ENCODE results near the gene FAM174C.

The FAM174C gene

DNA sequence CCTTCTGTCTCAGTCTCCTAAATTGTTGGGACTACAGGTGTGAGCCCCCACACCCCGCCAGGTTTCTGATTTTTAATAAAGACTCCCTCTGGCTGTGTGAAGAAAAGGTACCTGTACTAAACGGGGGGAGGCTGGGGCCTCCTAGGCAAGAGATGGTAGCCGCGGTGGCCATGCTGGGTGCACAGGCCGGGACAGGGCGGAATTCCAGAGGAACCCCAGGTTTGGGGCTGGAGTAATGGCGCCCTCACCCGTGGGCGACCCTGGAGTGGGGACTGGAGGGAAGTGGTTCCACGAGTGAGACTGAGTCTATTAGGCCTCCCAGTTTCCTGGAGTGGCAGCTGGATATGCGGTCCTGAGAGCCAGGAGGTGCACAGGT is 35.9 kb upstream of the FAM174C start:
- H3K9me3 ChIP-seq (ENCODE audit: insufficient read depth, low read length): no peaks in the 10 kb centered on the region
- H3K79me2 ChIP-seq (ENCODE audit: insufficient read depth, low read length): peaks cover 11% of the 10 kb centered on the region; the same call in 1 of the 2 replicates
- H3K4me2 ChIP-seq (ENCODE audit: low read depth, low read length, poor library complexity, severe bottlenecking): no peak overlapping the region
- H3F3A ChIP-seq (ENCODE audit: insufficient read depth): peaks cover 32% of the 10 kb centered on the region
- no peaks in the 10 kb centered on the region for H3K27me3 ChIP-seq (ENCODE audit: low read length)
- H4K20me1 ChIP-seq (ENCODE audit: low read depth, low read length): no peaks in the 10 kb centered on the region
- H3K4me3 ChIP-seq (ENCODE audit: insufficient read depth, low read length, poor library complexity, severe bottlenecking): no peak overlapping the region
- H3K36me3 ChIP-seq (ENCODE audit: low read length): no peaks in the 10 kb centered on the region
- no peaks in the 10 kb centered on the region for H3K9me2 ChIP-seq (replicated peaks; ENCODE audit: insufficient read depth, low read length)
- H2AFZ ChIP-seq (ENCODE audit: low read depth, low read length, severe bottlenecking): no peak overlapping the region
- H3K9ac ChIP-seq (ENCODE audit: low read length): peak overlapping the region; percentile 14; the same call in 1 of the 2 replicates
- no peak overlapping the region for H3K27ac ChIP-seq (ENCODE audit: low read depth, low read length)
- no peak for TF ChIP-seq EZH2phosphoT487 (conservative IDR thresholded peaks at IDR 0.05; ENCODE audit: low read length)
- TF ChIP-seq, protein P1, sequence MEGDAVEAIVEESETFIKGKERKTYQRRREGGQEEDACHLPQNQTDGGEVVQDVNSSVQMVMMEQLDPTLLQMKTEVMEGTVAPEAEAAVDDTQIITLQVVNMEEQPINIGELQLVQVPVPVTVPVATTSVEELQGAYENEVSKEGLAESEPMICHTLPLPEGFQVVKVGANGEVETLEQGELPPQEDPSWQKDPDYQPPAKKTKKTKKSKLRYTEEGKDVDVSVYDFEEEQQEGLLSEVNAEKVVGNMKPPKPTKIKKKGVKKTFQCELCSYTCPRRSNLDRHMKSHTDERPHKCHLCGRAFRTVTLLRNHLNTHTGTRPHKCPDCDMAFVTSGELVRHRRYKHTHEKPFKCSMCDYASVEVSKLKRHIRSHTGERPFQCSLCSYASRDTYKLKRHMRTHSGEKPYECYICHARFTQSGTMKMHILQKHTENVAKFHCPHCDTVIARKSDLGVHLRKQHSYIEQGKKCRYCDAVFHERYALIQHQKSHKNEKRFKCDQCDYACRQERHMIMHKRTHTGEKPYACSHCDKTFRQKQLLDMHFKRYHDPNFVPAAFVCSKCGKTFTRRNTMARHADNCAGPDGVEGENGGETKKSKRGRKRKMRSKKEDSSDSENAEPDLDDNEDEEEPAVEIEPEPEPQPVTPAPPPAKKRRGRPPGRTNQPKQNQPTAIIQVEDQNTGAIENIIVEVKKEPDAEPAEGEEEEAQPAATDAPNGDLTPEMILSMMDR (IDR thresholded peaks at IDR 0.05; ENCODE audit: insufficient read depth, low read length, poor library complexity, severe bottlenecking): no peak

DNA sequence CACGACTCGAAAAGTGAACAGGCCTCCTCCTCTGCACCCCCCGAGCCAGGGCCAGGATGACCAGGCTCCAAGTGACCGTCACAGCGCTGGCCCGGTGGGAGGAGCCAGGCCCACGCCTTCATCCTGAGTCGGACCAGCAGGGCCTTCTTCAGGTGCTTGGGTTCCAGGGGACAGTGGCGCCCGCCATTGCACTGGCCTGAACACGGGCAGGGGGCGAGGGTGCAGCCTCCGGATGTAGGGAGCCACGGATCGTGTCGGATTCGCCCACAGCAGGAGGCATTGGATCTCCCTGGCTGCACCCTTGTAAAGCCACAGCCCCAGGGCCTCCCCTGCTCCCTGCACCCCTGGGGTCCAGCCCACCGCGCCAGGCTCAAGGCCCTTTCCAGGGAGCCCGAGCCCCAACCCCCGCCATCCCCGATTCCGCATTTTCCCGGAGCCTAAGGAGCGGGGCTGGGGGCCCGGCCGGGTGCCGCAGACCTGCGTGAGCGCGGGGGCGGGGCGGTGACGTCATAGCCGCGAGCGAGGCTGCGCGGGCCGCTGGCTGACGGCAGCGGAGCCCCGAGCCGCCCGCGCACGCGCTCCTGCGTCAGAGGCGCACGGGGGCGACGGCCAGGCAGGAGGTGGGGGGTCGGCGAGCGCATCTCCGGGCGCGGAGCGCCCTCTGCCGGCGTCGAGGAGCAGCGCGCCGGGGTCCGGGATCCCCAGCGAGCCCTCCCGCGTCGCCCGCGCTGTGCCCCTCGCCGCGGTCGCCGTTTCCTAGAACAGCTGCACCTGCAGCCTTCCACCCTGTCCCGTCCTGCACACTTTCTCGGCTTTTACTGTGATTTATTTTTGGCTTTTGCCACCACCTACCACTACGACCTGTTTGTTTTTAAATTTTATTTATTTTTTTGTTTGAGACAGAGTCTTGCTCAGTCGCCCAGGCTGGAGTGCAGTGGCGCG is 35.3 kb upstream of the FAM174C start:
- no peak overlapping the region for H3K27ac ChIP-seq (ENCODE audit: low read depth, low read length)
- no peak overlapping the region for H2AFZ ChIP-seq (ENCODE audit: low read depth, low read length, severe bottlenecking)

GRCh38 chr19:1240925-1241324 is 34.4 kb upstream of the FAM174C start:
- peak overlapping the region; percentile 59 for H3K4me2 ChIP-seq (ENCODE audit: low read depth, low read length, poor library complexity, severe bottlenecking)
- no peaks in the 10 kb centered on the region for H4K20me1 ChIP-seq (ENCODE audit: low read depth, low read length)
- H3K36me3 ChIP-seq (ENCODE audit: low read length): no peaks in the 10 kb centered on the region
- H3K4me3 ChIP-seq (ENCODE audit: insufficient read depth, low read length, poor library complexity, severe bottlenecking): peak overlapping the region; percentile 25
- peaks cover 11% of the 10 kb centered on the region; the same call in 1 of the 2 replicates for H3K79me2 ChIP-seq (ENCODE audit: insufficient read depth, low read length)
- H3K27ac ChIP-seq (ENCODE audit: low read depth, low read length): peak overlapping the region; percentile 69
- peak overlapping the region; percentile 42 for H2AFZ ChIP-seq (ENCODE audit: low read depth, low read length, severe bottlenecking)
- peak overlapping the region; percentile 99 for H3K9ac ChIP-seq (ENCODE audit: low read length)
- H3K9me3 ChIP-seq (ENCODE audit: insufficient read depth, low read length): no peaks in the 10 kb centered on the region
- TF ChIP-seq, protein P1 (IDR thresholded peaks at IDR 0.05; ENCODE audit: insufficient read depth, low read length, poor library complexity, severe bottlenecking): no peak
- no peak for TF ChIP-seq EZH2phosphoT487 (conservative IDR thresholded peaks at IDR 0.05; ENCODE audit: low read length)
- no peaks in the 10 kb centered on the region for H3K9me2 ChIP-seq (replicated peaks; ENCODE audit: insufficient read depth, low read length)
- H3F3A ChIP-seq (ENCODE audit: insufficient read depth): peaks cover 32% of the 10 kb centered on the region
- H3K27me3 ChIP-seq (ENCODE audit: low read length): no peaks in the 10 kb centered on the region

More for the DNA sequence above, 35.3 kb upstream of the FAM174C start:
- no peaks in the 10 kb centered on the region for H3K36me3 ChIP-seq (ENCODE audit: low read length)
- no peaks in the 10 kb centered on the region for H3K9me2 ChIP-seq (replicated peaks; ENCODE audit: insufficient read depth, low read length)
- no peak for TF ChIP-seq EZH2phosphoT487 (conservative IDR thresholded peaks at IDR 0.05; ENCODE audit: low read length)
- TF ChIP-seq, protein P1 (IDR thresholded peaks at IDR 0.05; ENCODE audit: insufficient read depth, low read length, poor library complexity, severe bottlenecking): peak; percentile 43
- H3K4me2 ChIP-seq (ENCODE audit: low read depth, low read length, poor library complexity, severe bottlenecking): peak overlapping the region; percentile 59
- H3F3A ChIP-seq (ENCODE audit: insufficient read depth): peaks cover 32% of the 10 kb centered on the region
- H4K20me1 ChIP-seq (ENCODE audit: low read depth, low read length): no peaks in the 10 kb centered on the region
- peak overlapping the region; percentile 25 for H3K4me3 ChIP-seq (ENCODE audit: insufficient read depth, low read length, poor library complexity, severe bottlenecking)
- H3K9ac ChIP-seq (ENCODE audit: low read length): peak overlapping the region; percentile 14; the same call in 1 of the 2 replicates
- peaks cover 11% of the 10 kb centered on the region; the same call in 1 of the 2 replicates for H3K79me2 ChIP-seq (ENCODE audit: insufficient read depth, low read length)
- H3K9me3 ChIP-seq (ENCODE audit: insufficient read depth, low read length): no peaks in the 10 kb centered on the region
- H3K27me3 ChIP-seq (ENCODE audit: low read length): no peaks in the 10 kb centered on the region
